SW480 (cell line): ENCODE results near the gene ASIC2.
A peak's percentile ranks its signal among the peaks of the same experiment; 100 is the strongest.

Experiments used
- DNase-seq: peaks from one replicate; pipeline ENCODE4 v3.0.0-alpha.2; 2016; ENCODE audit warnings: low spot score

The ASIC2 gene

GRCh38 chr17:33154869-33155455, 138.1 kb downstream of the ASIC2 start:
- DNase-seq, result no peak

- DNase-seq, result no peak
Measured at GRCh38 chr17:33152783-33153182, 140.3 kb downstream of the ASIC2 start.

DNA sequence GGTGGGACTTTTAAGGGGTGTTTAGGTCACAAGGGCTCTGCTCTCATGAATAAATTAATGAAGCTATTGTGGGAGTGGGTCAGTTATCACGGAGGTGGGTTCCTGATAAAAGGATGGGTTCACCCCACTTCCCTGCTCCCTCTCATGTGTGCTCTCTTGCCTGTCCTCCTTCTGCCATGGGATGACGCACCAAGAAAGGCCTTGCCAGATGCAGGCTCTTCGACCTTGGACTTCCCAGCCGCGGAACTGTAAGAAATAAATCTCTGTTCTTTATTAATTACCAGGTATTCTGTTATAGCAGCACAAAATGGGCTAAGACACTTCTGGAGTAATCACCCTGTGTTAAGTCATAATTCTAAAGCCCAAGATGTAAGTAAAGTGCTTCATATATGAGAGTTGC, 141.5 kb downstream of the ASIC2 start:
- no peak for DNase-seq

- DNase-seq, result no peak
Measured at GRCh38 chr17:33145941-33146340, 147.2 kb downstream of the ASIC2 start.

DNA sequence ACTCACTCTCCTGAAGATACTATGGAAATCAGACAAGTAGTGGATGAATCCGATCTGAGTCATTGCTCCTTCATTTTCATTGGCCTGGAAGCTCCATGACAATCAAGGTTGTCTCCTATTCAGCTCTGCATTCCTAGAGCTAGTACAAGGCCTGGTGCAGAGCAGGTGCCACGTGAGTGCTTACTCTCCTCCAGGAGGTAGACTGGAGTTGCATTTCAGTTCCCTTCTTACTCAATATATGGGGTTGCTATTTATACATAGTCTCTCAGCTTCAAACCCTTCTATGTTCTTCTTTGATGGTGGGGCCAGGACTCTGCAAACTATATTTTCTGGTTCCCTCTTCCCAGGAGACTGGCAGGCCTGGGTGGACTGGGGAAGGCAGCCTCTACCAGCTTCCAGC, 148.3 kb downstream of the ASIC2 start:
- DNase-seq, result no peak

DNA sequence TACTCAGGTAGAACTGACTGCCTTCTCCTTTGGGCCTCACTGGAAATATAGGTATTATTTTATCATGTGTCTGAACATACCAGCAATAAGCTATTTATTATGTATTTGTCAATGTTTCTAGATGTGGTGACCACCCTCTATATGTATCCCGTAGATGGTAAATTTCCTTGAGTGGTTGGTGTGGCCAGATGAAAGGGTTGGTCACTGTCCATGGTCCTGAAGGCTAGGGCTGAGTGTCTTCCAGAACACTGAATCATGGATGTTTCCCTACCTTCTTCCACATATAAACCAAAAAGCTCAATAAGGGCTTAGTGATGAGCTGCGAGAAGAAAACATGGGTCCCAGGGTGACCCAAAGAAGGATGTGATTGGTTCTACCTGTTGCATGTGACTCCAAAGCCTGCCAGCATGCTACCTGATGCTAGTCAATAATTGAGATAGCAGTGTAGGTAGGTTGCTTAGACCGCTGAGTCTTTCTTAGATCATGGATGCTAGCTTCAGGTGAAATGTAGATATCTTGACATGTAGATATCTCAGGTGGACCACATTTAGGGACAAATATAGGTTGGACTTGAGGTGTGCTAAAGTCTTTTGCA, 150.3 kb downstream of the ASIC2 start:
- DNase-seq, result peak; percentile 15

GRCh38 chr17:33140413-33141099, 152.5 kb downstream of the ASIC2 start:
- no peak for DNase-seq

- DNase-seq, result no peak
Measured at GRCh38 chr17:33138627-33139026, 154.5 kb downstream of the ASIC2 start.

GRCh38 chr17:33137426-33137825, 155.7 kb downstream of the ASIC2 start:
- no peak for DNase-seq

GRCh38 chr17:33135691-33136090, 157.4 kb downstream of the ASIC2 start:
- no peak for DNase-seq

GRCh38 chr17:33131620-33132019, 161.5 kb downstream of the ASIC2 start:
- no peak for DNase-seq

DNA sequence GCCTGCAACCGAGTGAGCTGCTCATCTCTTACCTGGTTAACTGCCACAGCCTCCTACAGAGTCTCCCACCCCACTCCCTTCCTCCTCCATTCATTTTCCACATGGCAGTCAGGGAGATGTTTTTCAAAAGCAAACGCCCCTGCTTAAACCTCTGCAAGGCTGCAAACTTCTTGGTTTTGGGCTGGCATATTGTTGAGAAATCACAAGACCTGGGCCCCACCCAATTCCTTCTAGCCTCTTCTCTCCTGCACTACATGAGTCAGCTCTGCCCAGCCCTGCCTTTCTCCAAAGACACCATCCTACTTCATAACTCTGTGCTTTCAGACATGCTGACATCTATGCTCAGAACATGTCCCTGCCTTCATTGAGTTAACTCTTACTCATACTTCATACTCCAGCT, 165.4 kb downstream of the ASIC2 start:
- no peak for DNase-seq

GRCh38 chr17:33126086-33126485, 167.0 kb downstream of the ASIC2 start:
- no peak for DNase-seq

GRCh38 chr17:33125552-33125950, 167.5 kb downstream of the ASIC2 start:
- DNase-seq, result no peak

GRCh38 chr17:33124871-33125551, 168.1 kb downstream of the ASIC2 start:
- DNase-seq, result no peak

DNA sequence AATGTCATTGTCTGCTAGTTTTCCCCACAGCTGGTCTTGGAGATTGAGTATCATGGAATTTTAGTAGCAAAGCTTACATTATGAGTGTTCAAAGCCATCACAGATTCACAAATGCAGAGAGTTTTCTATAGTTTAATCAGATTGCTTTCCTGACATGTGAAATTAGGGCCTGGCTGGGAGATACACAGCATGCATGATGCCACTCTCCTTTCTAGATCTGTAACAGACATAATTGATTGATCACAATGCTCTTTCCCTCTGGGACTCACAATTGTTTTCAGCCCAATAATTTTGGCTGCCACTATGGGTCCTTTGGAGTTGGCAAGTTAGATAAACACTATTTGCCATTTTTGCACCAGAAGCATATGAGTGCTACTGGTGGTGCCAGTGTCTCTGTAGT, 168.9 kb downstream of the ASIC2 start:
- DNase-seq, result no peak

DNA sequence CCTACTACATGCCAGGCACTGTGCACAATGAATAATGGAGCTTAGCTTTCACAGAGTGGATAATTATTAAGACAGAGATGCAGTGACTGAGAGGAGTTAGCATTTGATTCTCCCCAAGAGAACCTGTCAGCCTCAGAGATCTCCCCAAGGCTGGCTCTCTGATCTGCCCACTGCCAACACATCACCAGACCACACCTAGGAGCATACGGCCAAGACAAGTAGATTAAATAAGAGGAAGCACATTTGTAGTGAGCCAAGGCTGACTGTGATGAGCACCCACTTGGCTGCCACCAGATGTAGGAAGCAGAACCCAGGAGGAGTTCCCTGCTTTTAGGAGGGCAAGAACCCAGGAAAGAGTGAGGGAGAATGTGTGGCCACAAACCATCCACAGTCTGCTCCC, 171.3 kb downstream of the ASIC2 start:
- DNase-seq, result no peak

DNA sequence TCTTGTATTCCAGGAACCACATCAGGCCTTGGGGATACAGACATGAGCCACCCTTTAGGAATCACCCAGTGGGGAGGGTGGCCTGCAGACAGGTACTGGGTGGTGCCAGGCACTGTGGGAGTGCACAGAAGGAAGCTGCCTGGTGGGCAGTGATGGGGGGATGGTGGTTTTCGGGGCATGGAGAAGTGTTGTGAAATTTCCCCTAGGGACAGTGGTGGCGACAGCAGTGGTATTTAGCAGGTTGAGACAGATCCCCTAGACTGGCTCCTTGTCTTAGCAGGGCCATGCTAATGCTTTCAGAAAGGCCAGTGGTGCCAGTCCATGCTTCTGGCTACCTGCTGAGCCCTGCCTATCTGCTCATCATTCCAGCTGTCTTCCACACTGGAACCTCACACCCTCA, 171.8 kb downstream of the ASIC2 start:
- no peak for DNase-seq

DNA sequence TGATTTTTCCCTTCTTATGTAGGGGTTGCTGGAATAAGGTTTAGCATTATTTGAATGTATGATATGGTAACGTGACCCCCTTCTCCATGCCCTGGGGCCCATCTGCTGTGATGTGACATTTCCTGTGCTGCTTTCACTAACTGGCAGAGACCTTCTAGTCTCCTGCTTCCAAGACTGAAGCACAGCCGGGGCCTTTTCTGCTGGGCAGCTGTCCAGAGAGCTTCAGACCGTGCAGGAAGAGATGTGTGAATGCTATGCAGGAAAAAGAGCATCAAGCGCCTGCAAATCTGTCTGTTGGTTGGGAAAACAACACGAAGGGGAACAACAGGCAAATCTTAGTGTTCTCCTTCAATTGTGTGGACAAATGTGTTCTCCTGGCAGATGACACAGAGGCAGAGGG, 173.0 kb downstream of the ASIC2 start:
- no peak for DNase-seq

DNA sequence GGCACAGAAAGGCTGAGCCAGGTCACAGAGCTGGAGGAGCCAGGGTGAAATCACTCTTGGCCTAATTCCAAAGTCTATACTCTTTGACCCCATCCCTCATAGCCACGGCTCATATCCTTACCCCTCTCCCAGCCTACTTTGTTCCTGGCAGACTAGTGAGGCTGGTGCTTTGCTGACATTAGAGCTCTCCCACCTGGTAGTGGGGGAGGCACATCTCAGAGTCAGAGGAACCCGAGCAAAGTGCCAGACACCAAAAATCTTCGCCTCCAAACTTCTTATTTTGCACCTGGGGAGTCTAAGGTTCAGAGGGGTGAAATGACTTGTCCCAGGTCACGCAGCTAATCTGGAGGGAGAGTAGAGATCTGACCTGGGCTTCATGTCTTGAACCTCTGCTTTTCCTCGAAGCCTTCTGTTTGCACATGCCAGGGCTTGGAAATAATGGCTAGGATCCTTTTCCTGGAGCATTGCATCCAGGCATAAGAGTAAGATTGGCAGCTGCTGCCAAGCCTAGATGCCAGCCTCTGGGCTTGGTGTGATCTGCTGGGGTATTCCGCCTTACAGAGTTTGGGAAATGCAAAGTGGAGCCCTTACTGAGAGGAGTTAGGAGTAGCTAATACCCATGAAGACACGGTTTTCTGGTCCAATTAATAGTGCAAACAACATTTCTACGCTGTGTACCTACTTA, 174.6 kb downstream of the ASIC2 start:
- DNase-seq, result no peak

GRCh38 chr17:33116021-33116551, 177.0 kb downstream of the ASIC2 start:
- no peak for DNase-seq

- DNase-seq, result no peak
Measured at GRCh38 chr17:33115366-33115765, 177.7 kb downstream of the ASIC2 start.
